HEK293 (cell line): ENCODE data around the gene PTP4A1.

Experiments
- KLF10 ChIP-seq: fragments of 450-650 bp; IDR thresholded peaks from 2 replicates; pipeline ENCODE4 v1.5.1; 2018; ENCODE audit warnings: missing biosample characterization, mild to moderate bottlenecking, missing genetic modification characterization
- PRDM1 ChIP-seq: fragments of 450-650 bp; formaldehyde crosslinking; IDR thresholded peaks from 2 replicates; pipeline ENCODE4; 2016; ENCODE audit warnings: missing biosample characterization, missing genetic modification characterization
- ZNF121 ChIP-seq: fragments of 450-650 bp; formaldehyde crosslinking; IDR thresholded peaks from 2 replicates; pipeline ENCODE4 v1.5.1; 2016; ENCODE audit warnings: missing biosample characterization, missing genetic modification characterization
- ZNF175 ChIP-seq: fragments of 450-650 bp; formaldehyde crosslinking; IDR thresholded peaks from 2 replicates; pipeline ENCODE4 v1.5.1; 2016; ENCODE audit warnings: missing biosample characterization, missing genetic modification characterization
- ZNF19 ChIP-seq: fragments of 450-650 bp; formaldehyde crosslinking; IDR thresholded peaks from 2 replicates; pipeline ENCODE4; 2016; ENCODE audit warnings: missing biosample characterization, missing genetic modification characterization, low read depth
- ZNF792 ChIP-seq: fragments of 450-650 bp; formaldehyde crosslinking; IDR thresholded peaks from 2 replicates; pipeline ENCODE4 v1.5.1; 2016; ENCODE audit warnings: missing biosample characterization, missing genetic modification characterization
- TF ChIP-seq, protein P1 (sequence below): fragments of 450-650 bp; formaldehyde crosslinking; IDR thresholded peaks from 2 replicates; pipeline ENCODE4 v1.5.1; 2016; ENCODE audit warnings: missing biosample characterization, missing genetic modification characterization
- TF ChIP-seq, protein P2 (sequence below): fragments of 450-650 bp; formaldehyde crosslinking; IDR thresholded peaks from 2 replicates; pipeline ENCODE4 v1.5.1; 2016; ENCODE audit warnings: missing biosample characterization, missing genetic modification characterization
- TF ChIP-seq, protein P3 (sequence below): fragments of 450-650 bp; formaldehyde crosslinking; IDR thresholded peaks from 2 replicates; pipeline ENCODE4 v1.5.1; 2016; ENCODE audit warnings: missing biosample characterization, missing genetic modification characterization, low read depth

DNA sequence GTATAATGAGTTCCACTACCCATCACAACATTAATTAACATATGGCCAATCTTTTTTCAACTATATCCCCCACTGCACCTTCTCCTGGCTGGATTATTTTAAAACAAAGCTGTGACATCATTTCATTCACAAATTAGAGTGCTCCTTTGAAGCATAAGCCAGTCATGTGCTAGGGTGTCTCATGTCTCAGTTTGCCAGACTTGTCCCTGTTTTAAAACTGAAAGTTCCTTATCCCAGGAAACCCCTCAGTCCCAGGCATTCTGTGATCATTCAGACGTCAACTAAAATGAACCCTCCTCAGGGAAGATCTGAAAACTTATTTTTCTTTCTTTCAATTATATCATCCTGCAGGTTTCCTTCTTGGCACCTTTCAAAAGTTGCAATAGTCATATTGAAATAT is 29.3 kb upstream of the PTP4A1 start:
- TF ChIP-seq ZNF19 (no peak), KLF10 (no peak), ZNF121 (tag by site-specific recombination) (no peak), PRDM1 (no peak), ZNF175 (tag by site-specific recombination) (no peak), ZNF792 (tag by site-specific recombination) (no peak)
- TF ChIP-seq, protein P1, sequence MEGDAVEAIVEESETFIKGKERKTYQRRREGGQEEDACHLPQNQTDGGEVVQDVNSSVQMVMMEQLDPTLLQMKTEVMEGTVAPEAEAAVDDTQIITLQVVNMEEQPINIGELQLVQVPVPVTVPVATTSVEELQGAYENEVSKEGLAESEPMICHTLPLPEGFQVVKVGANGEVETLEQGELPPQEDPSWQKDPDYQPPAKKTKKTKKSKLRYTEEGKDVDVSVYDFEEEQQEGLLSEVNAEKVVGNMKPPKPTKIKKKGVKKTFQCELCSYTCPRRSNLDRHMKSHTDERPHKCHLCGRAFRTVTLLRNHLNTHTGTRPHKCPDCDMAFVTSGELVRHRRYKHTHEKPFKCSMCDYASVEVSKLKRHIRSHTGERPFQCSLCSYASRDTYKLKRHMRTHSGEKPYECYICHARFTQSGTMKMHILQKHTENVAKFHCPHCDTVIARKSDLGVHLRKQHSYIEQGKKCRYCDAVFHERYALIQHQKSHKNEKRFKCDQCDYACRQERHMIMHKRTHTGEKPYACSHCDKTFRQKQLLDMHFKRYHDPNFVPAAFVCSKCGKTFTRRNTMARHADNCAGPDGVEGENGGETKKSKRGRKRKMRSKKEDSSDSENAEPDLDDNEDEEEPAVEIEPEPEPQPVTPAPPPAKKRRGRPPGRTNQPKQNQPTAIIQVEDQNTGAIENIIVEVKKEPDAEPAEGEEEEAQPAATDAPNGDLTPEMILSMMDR (tag by site-specific recombination): no peak
- TF ChIP-seq, protein P2, sequence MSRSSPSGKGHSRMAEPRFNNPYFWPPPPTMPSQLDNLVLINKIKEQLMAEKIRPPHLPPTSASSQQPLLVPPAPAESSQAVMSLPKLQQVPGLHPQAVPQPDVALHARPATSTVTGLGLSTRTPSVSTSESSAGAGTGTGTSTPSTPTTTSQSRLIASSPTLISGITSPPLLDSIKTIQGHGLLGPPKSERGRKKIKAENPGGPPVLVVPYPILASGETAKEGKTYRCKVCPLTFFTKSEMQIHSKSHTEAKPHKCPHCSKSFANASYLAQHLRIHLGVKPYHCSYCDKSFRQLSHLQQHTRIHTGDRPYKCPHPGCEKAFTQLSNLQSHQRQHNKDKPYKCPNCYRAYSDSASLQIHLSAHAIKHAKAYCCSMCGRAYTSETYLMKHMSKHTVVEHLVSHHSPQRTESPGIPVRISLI (tag by site-specific recombination): no peak
- TF ChIP-seq, protein P3, sequence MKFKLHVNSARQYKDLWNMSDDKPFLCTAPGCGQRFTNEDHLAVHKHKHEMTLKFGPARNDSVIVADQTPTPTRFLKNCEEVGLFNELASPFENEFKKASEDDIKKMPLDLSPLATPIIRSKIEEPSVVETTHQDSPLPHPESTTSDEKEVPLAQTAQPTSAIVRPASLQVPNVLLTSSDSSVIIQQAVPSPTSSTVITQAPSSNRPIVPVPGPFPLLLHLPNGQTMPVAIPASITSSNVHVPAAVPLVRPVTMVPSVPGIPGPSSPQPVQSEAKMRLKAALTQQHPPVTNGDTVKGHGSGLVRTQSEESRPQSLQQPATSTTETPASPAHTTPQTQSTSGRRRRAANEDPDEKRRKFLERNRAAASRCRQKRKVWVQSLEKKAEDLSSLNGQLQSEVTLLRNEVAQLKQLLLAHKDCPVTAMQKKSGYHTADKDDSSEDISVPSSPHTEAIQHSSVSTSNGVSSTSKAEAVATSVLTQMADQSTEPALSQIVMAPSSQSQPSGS (tag by site-specific recombination): no peak
